Trophoblast cell (in vitro differentiated cells and primary cell): Measurements from ENCODE around the gene CEBPA.

Source experiments
- DNase-seq, 2 donors: peaks; one replicate each; pipeline ENCODE4 v3.0.0-alpha.2; 2016
- H2AFZ ChIP-seq: 2 replicates; pipeline ENCODE4 v1.6.1; 2013; ENCODE audit warnings: low read length, moderate library complexity, mild to moderate bottlenecking; ENCODE audit not compliant: insufficient read depth, poor library complexity
- H2AK5ac ChIP-seq: 2 replicates; pipeline ENCODE4 v1.6.1; 2013; ENCODE audit warnings: mild to moderate bottlenecking, low read length
- H2BK120ac ChIP-seq: 2 replicates; pipeline ENCODE4 v1.6.1; 2013; ENCODE audit warnings: low read length, mild to moderate bottlenecking, moderate library complexity; ENCODE audit not compliant: insufficient read depth, poor library complexity
- H2BK12ac ChIP-seq: 2 replicates; pipeline ENCODE4 v1.6.1; 2013; ENCODE audit warnings: mild to moderate bottlenecking, low read length, moderate library complexity
- H2BK5ac ChIP-seq: 2 replicates; pipeline ENCODE4 v1.6.1; 2013; ENCODE audit warnings: low read length, low read depth, moderate library complexity, mild to moderate bottlenecking; ENCODE audit not compliant: poor library complexity
- H3K14ac ChIP-seq: 2 replicates; pipeline ENCODE4 v1.6.1; 2013; ENCODE audit warnings: mild to moderate bottlenecking, low read length
- H3K18ac ChIP-seq: 2 replicates; pipeline ENCODE4 v1.6.1; 2013; ENCODE audit warnings: mild to moderate bottlenecking, low read length
- H3K23ac ChIP-seq: 2 replicates; pipeline ENCODE4 v1.6.1; 2013; ENCODE audit warnings: low read length
- H3K27ac ChIP-seq: 2 replicates; pipeline ENCODE4 v1.5.1; 2013; ENCODE audit warnings: low read depth, mild to moderate bottlenecking, inconsistent platforms, low read length, moderate library complexity
- H3K27me3 ChIP-seq: 2 replicates; pipeline ENCODE4 v1.6.1; 2013; ENCODE audit warnings: inconsistent platforms, mild to moderate bottlenecking, low read length, moderate library complexity; ENCODE audit not compliant: insufficient read depth
- H3K36me3 ChIP-seq, 2 experiments: 1 replicate in 1 of 2; 2 replicates in 1 of 2; pipeline ENCODE4 v1.6.1; 2013; ENCODE audit warnings: low read length in 2 of 2, mild to moderate bottlenecking in 2 of 2, moderate library complexity in 1 of 2; ENCODE audit not compliant: insufficient read depth in 2 of 2, control insufficient read depth in 1 of 2
- H3K4ac ChIP-seq: 2 replicates; pipeline ENCODE4 v1.6.1; 2013; ENCODE audit warnings: low read depth, mild to moderate bottlenecking, low read length, moderate library complexity
- H3K4me1 ChIP-seq, 2 experiments: 1 replicate in 1 of 2; 2 replicates in 1 of 2; pipeline ENCODE4 v1.6.1; 2013; ENCODE audit warnings: low read length in 2 of 2, mild to moderate bottlenecking in 2 of 2, moderate library complexity in 1 of 2; ENCODE audit not compliant: insufficient read depth in 2 of 2, control insufficient read depth in 1 of 2
- H3K4me2 ChIP-seq: 2 replicates; pipeline ENCODE4 v1.6.1; 2013; ENCODE audit warnings: inconsistent platforms, mild to moderate bottlenecking, low read length, moderate library complexity
- H3K4me3 ChIP-seq: 2 replicates; pipeline ENCODE4 v1.5.1; 2013; ENCODE audit warnings: mild to moderate bottlenecking, low read depth, low read length, inconsistent platforms
- H3K79me1 ChIP-seq: one replicate; pipeline ENCODE4 v1.6.1; 2013; ENCODE audit warnings: low read length
- H3K79me2 ChIP-seq: 2 replicates; pipeline ENCODE4 v1.6.1; 2013; ENCODE audit warnings: low read length, mild to moderate bottlenecking; ENCODE audit not compliant: control insufficient read depth, insufficient read depth, poor library complexity
- H3K9ac ChIP-seq: 2 replicates; pipeline ENCODE4 v1.6.1; 2013; ENCODE audit warnings: mild to moderate bottlenecking, low read length
- H3K9me3 ChIP-seq: 2 replicates; pipeline ENCODE4 v1.6.1; 2013; ENCODE audit warnings: low read depth, mild to moderate bottlenecking, control low read depth, inconsistent platforms, low read length; ENCODE audit not compliant: insufficient read depth
- H4K12ac ChIP-seq: 2 replicates; pipeline ENCODE4 v1.6.1; 2013; ENCODE audit warnings: low read depth, mild to moderate bottlenecking, low read length, moderate library complexity
- H4K8ac ChIP-seq: 2 replicates; pipeline ENCODE4 v1.6.1; 2013; ENCODE audit warnings: low read depth, mild to moderate bottlenecking, low read length, moderate library complexity
- H4K91ac ChIP-seq: one replicate; pipeline ENCODE4 v1.6.1; 2013; ENCODE audit warnings: low read depth, mild to moderate bottlenecking, low read length, moderate library complexity
- WGBS: extraction: QIAGEN DNeasy Blood & Tissue Kit; methylation state at CpG from one replicate; pipeline ENCODE4 v1.1.7; 2013; ENCODE audit warnings: missing lambda C conversion rate; ENCODE audit not compliant: insufficient read length, insufficient coverage; ENCODE audit errors: extremely low coverage; 5-methylcytosine and 5-hydroxymethylcytosine counted together

The CEBPA gene

DNA sequence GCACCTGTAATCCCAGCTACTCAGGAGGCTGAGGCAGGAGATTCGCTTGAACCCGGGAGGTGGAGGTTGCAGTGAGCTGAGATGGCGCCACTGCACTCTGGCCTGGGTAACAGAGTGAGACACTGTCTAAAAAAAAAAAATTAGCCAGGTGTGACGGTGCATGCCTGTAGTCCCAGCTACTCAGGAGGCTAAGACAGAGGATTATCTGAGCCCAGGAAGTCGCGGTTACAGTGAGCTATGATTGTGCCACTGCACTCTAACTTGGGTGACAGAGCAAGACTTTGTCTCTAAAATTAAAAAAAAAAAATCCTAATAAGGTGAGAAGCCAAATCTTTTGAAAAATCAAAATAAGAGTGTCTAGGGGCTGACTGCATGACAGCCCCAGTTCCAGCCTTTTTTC lies 9.7 kb upstream of the CEBPA start:
- H3K23ac ChIP-seq: no peak overlapping the region
- no peak overlapping the region for H3K27ac ChIP-seq
- no peak overlapping the region for H3K4me3 ChIP-seq
- WGBS: no CpG with 5 or more reads among the region's 6 CpGs
- H3K27me3 ChIP-seq: no peaks in the 10 kb centered on the region
- no peak overlapping the region for H3K18ac ChIP-seq
- no peak overlapping the region for H2BK12ac ChIP-seq
- H3K4ac ChIP-seq: no peak overlapping the region
- peaks cover 2% of the 10 kb centered on the region for H3K9me3 ChIP-seq
- H3K36me3 ChIP-seq: no peaks in the 10 kb centered on the region
- H2AFZ ChIP-seq: no peak overlapping the region
- H3K14ac ChIP-seq: no peak overlapping the region
- no peak overlapping the region for H2AK5ac ChIP-seq
- H3K9ac ChIP-seq: no peak overlapping the region
- no peak overlapping the region for H3K4me2 ChIP-seq
- no peak for DNase-seq
- no peaks in the 10 kb centered on the region for H3K79me2 ChIP-seq
- H4K91ac ChIP-seq: no peak overlapping the region
- H4K12ac ChIP-seq: no peak overlapping the region
- H4K8ac ChIP-seq: no peak overlapping the region
- H2BK5ac ChIP-seq: no peak overlapping the region
- peaks cover 2% of the 10 kb centered on the region for H3K79me1 ChIP-seq
- H3K4me1 ChIP-seq: peaks cover 6 to 11% of the 10 kb centered on the region in 2 experiments
- H2BK120ac ChIP-seq: no peak overlapping the region

DNA sequence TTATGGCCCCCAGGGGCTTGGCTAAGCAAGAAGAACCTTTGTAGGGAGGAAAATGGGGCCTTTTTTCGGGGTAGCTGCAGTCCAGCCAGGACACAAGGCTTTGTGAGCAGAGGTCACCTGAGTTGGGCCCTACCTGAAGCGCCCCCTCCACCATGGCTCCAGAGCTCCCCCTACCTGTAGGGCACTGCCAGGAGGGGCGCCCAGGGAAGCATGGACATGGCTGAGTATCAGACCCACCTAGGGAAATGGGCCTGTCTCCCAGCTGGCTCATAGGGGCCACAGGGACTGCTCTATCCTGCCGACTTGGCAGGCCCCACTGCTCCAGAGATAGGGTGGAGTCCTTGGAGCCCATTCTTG lies 9.0 kb upstream of the CEBPA start:
- no peak overlapping the region for H4K12ac ChIP-seq
- no peak overlapping the region for H4K8ac ChIP-seq
- H2AFZ ChIP-seq: no peak overlapping the region
- no peaks in the 10 kb centered on the region for H3K27me3 ChIP-seq
- no peak overlapping the region for H3K4me3 ChIP-seq
- no peaks in the 10 kb centered on the region for H3K79me2 ChIP-seq
- H2BK120ac ChIP-seq: no peak overlapping the region
- H3K23ac ChIP-seq: no peak overlapping the region
- no peak overlapping the region for H4K91ac ChIP-seq
- H3K14ac ChIP-seq: no peak overlapping the region
- no peaks in the 10 kb centered on the region for H3K36me3 ChIP-seq
- H3K9ac ChIP-seq: no peak overlapping the region
- H3K18ac ChIP-seq: no peak overlapping the region
- no peak overlapping the region for H2BK5ac ChIP-seq
- H3K9me3 ChIP-seq: peaks cover 2% of the 10 kb centered on the region
- no CpG with 5 or more reads among the region's 4 CpGs for WGBS
- no peaks in the 10 kb centered on the region for H3K79me1 ChIP-seq
- no peak overlapping the region for H2AK5ac ChIP-seq
- no peak overlapping the region for H3K27ac ChIP-seq
- H3K4me2 ChIP-seq: no peak overlapping the region
- H3K4ac ChIP-seq: no peak overlapping the region
- DNase-seq: peak in 1 of 2 donors; percentile 29
- no peak overlapping the region for H2BK12ac ChIP-seq
- peaks cover 4 to 5% of the 10 kb centered on the region in 2 experiments for H3K4me1 ChIP-seq

DNA sequence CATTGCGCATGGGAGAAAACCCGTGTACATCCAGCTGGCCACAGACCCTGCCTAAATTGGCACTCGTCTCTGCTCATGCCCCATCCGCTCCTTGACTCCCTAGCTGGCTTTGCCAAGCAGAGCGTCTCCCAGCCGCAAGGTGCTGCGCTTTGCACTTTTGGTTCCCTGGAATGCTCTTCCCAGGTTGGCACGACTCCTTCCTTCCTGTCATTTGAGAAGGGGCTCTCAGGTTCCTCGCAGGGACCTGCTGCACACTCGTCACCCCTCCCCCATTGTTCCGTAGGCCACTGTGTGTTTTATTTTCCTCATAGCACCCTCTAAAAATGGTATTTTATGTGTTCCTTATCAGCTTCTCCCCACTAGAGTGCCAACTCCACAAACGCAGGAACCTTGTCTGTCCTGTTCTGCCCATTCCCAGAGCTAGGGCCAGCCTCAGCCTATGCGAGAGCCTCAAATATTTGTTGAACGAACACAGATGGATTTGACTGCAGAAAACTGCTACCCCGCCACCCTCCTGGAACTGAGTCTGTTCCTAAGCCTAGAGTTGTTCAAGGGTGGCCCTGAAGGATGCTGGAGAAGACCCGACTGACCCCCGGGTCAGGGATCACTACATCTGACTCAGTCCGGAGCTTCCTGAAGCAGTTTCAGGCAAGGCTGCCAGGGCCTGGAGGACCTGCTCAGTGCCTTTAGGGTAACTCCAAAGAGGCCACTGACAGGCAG lies 8.4 kb upstream of the CEBPA start:
- H3K14ac ChIP-seq: no peak overlapping the region
- no peak for DNase-seq
- no peak overlapping the region for H2BK12ac ChIP-seq
- H3K36me3 ChIP-seq: no peaks in the 10 kb centered on the region
- H3K27ac ChIP-seq: no peak overlapping the region
- H3K27me3 ChIP-seq: no peaks in the 10 kb centered on the region
- H3K18ac ChIP-seq: no peak overlapping the region
- no peak overlapping the region for H3K4me3 ChIP-seq
- H4K91ac ChIP-seq: no peak overlapping the region
- peaks cover 2% of the 10 kb centered on the region for H3K9me3 ChIP-seq
- no peak overlapping the region for H2BK120ac ChIP-seq
- H3K79me1 ChIP-seq: no peaks in the 10 kb centered on the region
- H4K8ac ChIP-seq: no peak overlapping the region
- no peak overlapping the region for H4K12ac ChIP-seq
- peaks cover 4 to 5% of the 10 kb centered on the region in 2 experiments for H3K4me1 ChIP-seq
- WGBS: no CpG with 5 or more reads among the region's 18 CpGs
- H2BK5ac ChIP-seq: no peak overlapping the region
- no peaks in the 10 kb centered on the region for H3K79me2 ChIP-seq
- H3K4ac ChIP-seq: no peak overlapping the region
- no peak overlapping the region for H2AK5ac ChIP-seq
- H3K23ac ChIP-seq: no peak overlapping the region
- H3K4me2 ChIP-seq: no peak overlapping the region
- H3K9ac ChIP-seq: no peak overlapping the region
- no peak overlapping the region for H2AFZ ChIP-seq

- Histone ChIP-seq H3K27ac (no peak overlapping the region), H2BK5ac (no peak overlapping the region), H4K12ac (no peak overlapping the region), H3K18ac (no peak overlapping the region), H3K23ac (no peak overlapping the region), H2AFZ (no peak overlapping the region), H3K4me3 (no peak overlapping the region), H2BK12ac (no peak overlapping the region), H3K4me2 (no peak overlapping the region), H2BK120ac (no peak overlapping the region), H3K9ac (no peak overlapping the region), H3K4ac (no peak overlapping the region), H4K91ac (no peak overlapping the region), H3K27me3 (no peaks in the 10 kb centered on the region), H4K8ac (no peak overlapping the region), H3K79me1 (no peaks in the 10 kb centered on the region), H3K9me3 (peaks cover 2% of the 10 kb centered on the region), H3K36me3 (no peaks in the 10 kb centered on the region), H3K79me2 (no peaks in the 10 kb centered on the region), H2AK5ac (no peak overlapping the region), H3K14ac (no peak overlapping the region), H3K4me1 (peaks cover 4 to 7% of the 10 kb centered on the region in 2 experiments)
- no peak for DNase-seq
- no CpG with 5 or more reads among the region's 10 CpGs for WGBS
Measured at GRCh38 chr19:33309826-33310225, 7.5 kb upstream of the CEBPA start.
